Muscle of leg (tissue), 11 donors: Measurements from ENCODE around the gene LAMTOR2. TPM values are rescaled to one million over a fixed set of nuclear protein-coding genes. Genes with fewer than 3 reads are reported as not detected.

Experiments
- DNase-seq: peaks from one replicate; pipeline ENCODE4 v3.0.0; 2013
- H3K27ac ChIP-seq: one replicate; pipeline ENCODE4 v1.5.1; 2013; ENCODE audit warnings: mild to moderate bottlenecking, low read length, control low read depth
- H3K27me3 ChIP-seq: one replicate; pipeline ENCODE4 v1.6.1; 2013; ENCODE audit warnings: low read length; ENCODE audit not compliant: control insufficient read depth, insufficient read depth
- H3K36me3 ChIP-seq: one replicate; pipeline ENCODE4 v1.6.1; 2013; ENCODE audit warnings: low read length; ENCODE audit not compliant: control insufficient read depth, insufficient read depth
- H3K4me1 ChIP-seq: one replicate; pipeline ENCODE4 v1.6.1; 2013; ENCODE audit warnings: low read length; ENCODE audit not compliant: control insufficient read depth, insufficient read depth
- H3K4me3 ChIP-seq: one replicate; pipeline ENCODE4 v1.5.1; 2013; ENCODE audit warnings: low read length, control low read depth
- H3K9me3 ChIP-seq: replicated peaks from 2 replicates; pipeline ENCODE4 v1.6.1; 2013; ENCODE audit warnings: low read depth, low read length; ENCODE audit not compliant: control insufficient read depth
- WGBS: methylation state at CpG from one replicate; pipeline ENCODE4 v1.1.5; 2013; ENCODE audit warnings: missing lambda C conversion rate; ENCODE audit not compliant: insufficient coverage; 5-methylcytosine and 5-hydroxymethylcytosine counted together
- polyA plus RNA-seq, 8 donors: library from polyadenylated mRNA; unstranded; fragments of 120-200 nt; gene quantifications; one replicate each; pipeline versions ENCODE4 v1.2.1 to v1.2.3, GENCODE V29; 2013; ENCODE audit warnings: inconsistent platforms in 1 of 8, low replicate concordance in 1 of 8; ENCODE audit not compliant: insufficient read length in 8 of 8, insufficient read depth in 1 of 8
- total RNA-seq: library from RNA; stranded (reverse); fragments of 120-200 nt; gene quantifications from one replicate; pipeline ENCODE4 v1.2.4, GENCODE V29; 2013

LAMTOR2 gene
- total and polyA plus RNA-seq, 9 donors = 38.7 to 53.7 (median 46.3) TPM

GRCh38 chr1:156048663-156049258 is 5.8 kb upstream of the LAMTOR2 start:
- Histone ChIP-seq H3K4me1 (peaks cover 25% of the 10 kb centered on the region), H3K9me3 (no peaks in the 10 kb centered on the region), H3K27me3 (no peaks in the 10 kb centered on the region), H3K36me3 (peaks cover 54% of the 10 kb centered on the region), H3K4me3 (no peak overlapping the region), H3K27ac (no peak overlapping the region)
- DNase-seq = no peak
- 100% methylated on average over 1 of the region's 3 CpGs for WGBS

GRCh38 chr1:156050376-156050775 is 4.2 kb upstream of the LAMTOR2 start:
- peaks cover 30% of the 10 kb centered on the region for H3K4me1 ChIP-seq
- H3K4me3 ChIP-seq = no peak overlapping the region
- no peaks in the 10 kb centered on the region for H3K9me3 ChIP-seq
- H3K36me3 ChIP-seq = peaks cover 39% of the 10 kb centered on the region
- 85% methylated on average over 2 of the region's 4 CpGs for WGBS
- peak; percentile 90 for DNase-seq
- peak overlapping the region; percentile 81 for H3K27ac ChIP-seq
- no peaks in the 10 kb centered on the region for H3K27me3 ChIP-seq

GRCh38 chr1:156051011-156051725 is 3.4 kb upstream of the LAMTOR2 start:
- no peaks in the 10 kb centered on the region for H3K27me3 ChIP-seq
- no peaks in the 10 kb centered on the region for H3K9me3 ChIP-seq
- H3K4me3 ChIP-seq = no peak overlapping the region
- peak overlapping the region; percentile 81 for H3K27ac ChIP-seq
- peaks cover 33% of the 10 kb centered on the region for H3K4me1 ChIP-seq
- DNase-seq = no peak
- WGBS = 60% methylated on average over 1 of the region's 7 CpGs
- peaks cover 37% of the 10 kb centered on the region for H3K36me3 ChIP-seq

GRCh38 chr1:156052862-156053767 is 1.5 kb upstream of the LAMTOR2 start:
- Histone ChIP-seq H3K4me1 (peaks cover 33% of the 10 kb centered on the region), H3K4me3 (peak overlapping the region; percentile 87), H3K27ac (peak overlapping the region; percentile 89), H3K36me3 (peaks cover 42% of the 10 kb centered on the region), H3K9me3 (no peaks in the 10 kb centered on the region), H3K27me3 (no peaks in the 10 kb centered on the region)
- WGBS = 0% methylated on average over 26 of the region's 63 CpGs
- peak; percentile 84 for DNase-seq

GRCh38 chr1:156053768-156054499 is 648 bp upstream of the LAMTOR2 start, which contains the start of gene UBQLN4:
Gene UBQLN4 (minus strand): TSS chr1:156053798. CDS start chr1:156053701, 97 bp downstream.
- DNase-seq = peak; percentile 96
- Histone ChIP-seq H3K27ac (peak within 1 kb of the TSS; percentile 100), H3K9me3 (no peaks in the 10 kb centered on the region), H3K4me3 (peak within 1 kb of the TSS; percentile 89), H3K4me1 (peaks cover 33% of the 10 kb centered on the region), H3K36me3 (peaks cover 41% of the 10 kb centered on the region), H3K27me3 (no peaks in the 10 kb centered on the region)
- under 1% methylated on average over 26 of the region's 49 CpGs for WGBS

- Histone ChIP-seq H3K27me3 (no peaks in the 10 kb centered on the region), H3K9me3 (no peaks in the 10 kb centered on the region), H3K4me1 (peaks cover 31% of the 10 kb centered on the region), H3K36me3 (peaks cover 30% of the 10 kb centered on the region), H3K4me3 (peak overlapping the region; percentile 89), H3K27ac (peak overlapping the region; percentile 67)
- no peak for DNase-seq
- 14% methylated on average over 1 of the region's 17 CpGs for WGBS
Measured at GRCh38 chr1:156055281-156056048, 883 bp downstream of the LAMTOR2 start.

GRCh38 chr1:156056326-156056849 is 1.8 kb downstream of the LAMTOR2 start:
- DNase-seq = no peak
- Histone ChIP-seq H3K36me3 (peaks cover 23% of the 10 kb centered on the region), H3K27me3 (no peaks in the 10 kb centered on the region), H3K4me3 (no peak overlapping the region), H3K9me3 (no peaks in the 10 kb centered on the region), H3K27ac (no peak overlapping the region), H3K4me1 (peaks cover 23% of the 10 kb centered on the region)
- WGBS = no CpG with 5 or more reads among the region's 1 CpG

GRCh38 chr1:156060937-156061636 is 6.5 kb downstream of the LAMTOR2 start, which contains the start of gene RAB25:
Gene RAB25 (plus strand): TSS chr1:156061160. CDS start chr1:156061401, 241 bp downstream.
- Histone ChIP-seq H3K4me1 (no peaks in the 10 kb centered on the region), H3K9me3 (no peaks in the 10 kb centered on the region), H3K27me3 (no peaks in the 10 kb centered on the region), H3K36me3 (peaks cover 23% of the 10 kb centered on the region), H3K27ac (no peak within 1 kb of the TSS), H3K4me3 (no peak within 1 kb of the TSS)
- DNase-seq = no peak
- 42% methylated on average over 6 of the region's 11 CpGs for WGBS
